ENCODE measurements around the gene ZNF547. TPM values are rescaled to one million over a fixed set of nuclear protein-coding genes. Genes with fewer than 3 reads are reported as not detected.

ZNF547 gene
- total and polyA plus RNA-seq, 2 experiments from 2014 or later = 1.1 to 4.9 TPM

DNA sequence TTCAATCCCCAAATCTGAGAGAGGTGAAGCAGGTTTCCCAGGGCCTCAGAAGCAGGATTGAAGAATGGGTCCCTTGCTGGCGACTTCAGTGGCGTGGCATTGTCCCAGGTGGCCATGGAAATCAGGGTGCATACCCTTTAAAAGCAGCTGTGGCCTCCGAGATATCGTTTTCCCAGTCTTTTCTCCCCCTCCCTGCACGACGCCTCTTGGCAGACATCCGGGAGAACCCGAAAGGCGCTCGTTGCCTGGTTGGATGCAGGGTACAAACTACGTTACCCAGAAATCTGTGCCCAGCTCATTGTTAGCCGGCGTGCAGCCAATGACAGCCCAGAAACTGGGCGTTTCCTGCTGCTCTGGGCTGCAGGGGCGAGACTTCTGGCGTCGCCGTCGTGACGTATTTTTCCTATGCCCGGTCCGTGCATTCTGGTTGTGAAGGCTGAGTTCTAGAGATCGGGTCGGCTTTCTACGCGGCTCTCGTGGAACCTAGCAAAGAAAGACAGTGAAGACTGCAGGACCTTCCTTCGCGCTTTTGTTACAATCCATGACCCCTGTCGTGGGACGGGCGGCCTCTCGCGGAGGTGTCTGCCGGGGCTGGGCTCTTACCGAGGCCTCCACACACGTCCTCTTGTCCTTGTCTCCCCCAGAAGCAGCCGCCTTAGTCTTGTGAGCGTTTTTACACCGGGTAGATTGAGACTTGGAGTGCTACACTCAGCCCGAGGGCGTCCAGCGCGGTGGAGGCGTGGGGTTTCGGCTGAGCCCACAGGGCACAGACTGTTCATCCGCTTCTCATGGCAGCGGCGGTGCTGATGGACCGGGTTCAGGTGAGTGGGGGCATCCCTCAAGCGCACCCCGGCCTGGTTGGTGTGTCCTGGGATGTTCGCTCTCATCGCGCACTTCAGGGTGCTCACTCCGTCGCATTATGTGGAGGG is 12.2 kb upstream of the ZNF547 start, which contains the start of gene ZNF304:
TSS of gene ZNF304 (plus strand) at position 395 of the 929 bp plus-strand sequence. CDS start at position 789, 394 bp downstream.
- peak within 1 kb of the TSS; percentile 98 for H3K4me3 ChIP-seq
- H3K9me2 ChIP-seq (ENCODE audit: insufficient read depth) = no peaks in the 10 kb centered on the region
- H3K79me2 ChIP-seq (replicated peaks; ENCODE audit: insufficient read depth) = peaks cover 28% of the 10 kb centered on the region
- ATAC-seq (peak; percentile 100), DNase-seq (ENCODE audit: low spot score) (peak; percentile 98)
- H2AFZ ChIP-seq = peak within 1 kb of the TSS; percentile 96
- no peaks in the 10 kb centered on the region for H3F3A ChIP-seq (replicated peaks; ENCODE audit: low read depth)
- H3K27ac ChIP-seq (ENCODE audit: low read depth) = no peak within 1 kb of the TSS
- 0 out of 2 replicates have a peak, but pooled peaks cover 2% of the 10 kb centered on the region for H4K20me1 ChIP-seq (replicated peaks; ENCODE audit: insufficient read depth)
- peak; percentile 69 for TF ChIP-seq POLR2AphosphoS5 (IDR thresholded peaks at IDR 0.05; ENCODE audit: low read depth)
- TF ChIP-seq, protein P1, sequence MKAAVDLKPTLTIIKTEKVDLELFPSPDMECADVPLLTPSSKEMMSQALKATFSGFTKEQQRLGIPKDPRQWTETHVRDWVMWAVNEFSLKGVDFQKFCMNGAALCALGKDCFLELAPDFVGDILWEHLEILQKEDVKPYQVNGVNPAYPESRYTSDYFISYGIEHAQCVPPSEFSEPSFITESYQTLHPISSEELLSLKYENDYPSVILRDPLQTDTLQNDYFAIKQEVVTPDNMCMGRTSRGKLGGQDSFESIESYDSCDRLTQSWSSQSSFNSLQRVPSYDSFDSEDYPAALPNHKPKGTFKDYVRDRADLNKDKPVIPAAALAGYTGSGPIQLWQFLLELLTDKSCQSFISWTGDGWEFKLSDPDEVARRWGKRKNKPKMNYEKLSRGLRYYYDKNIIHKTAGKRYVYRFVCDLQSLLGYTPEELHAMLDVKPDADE (IDR thresholded peaks at IDR 0.05) = peak; percentile 90
- TF ChIP-seq, protein P2, sequence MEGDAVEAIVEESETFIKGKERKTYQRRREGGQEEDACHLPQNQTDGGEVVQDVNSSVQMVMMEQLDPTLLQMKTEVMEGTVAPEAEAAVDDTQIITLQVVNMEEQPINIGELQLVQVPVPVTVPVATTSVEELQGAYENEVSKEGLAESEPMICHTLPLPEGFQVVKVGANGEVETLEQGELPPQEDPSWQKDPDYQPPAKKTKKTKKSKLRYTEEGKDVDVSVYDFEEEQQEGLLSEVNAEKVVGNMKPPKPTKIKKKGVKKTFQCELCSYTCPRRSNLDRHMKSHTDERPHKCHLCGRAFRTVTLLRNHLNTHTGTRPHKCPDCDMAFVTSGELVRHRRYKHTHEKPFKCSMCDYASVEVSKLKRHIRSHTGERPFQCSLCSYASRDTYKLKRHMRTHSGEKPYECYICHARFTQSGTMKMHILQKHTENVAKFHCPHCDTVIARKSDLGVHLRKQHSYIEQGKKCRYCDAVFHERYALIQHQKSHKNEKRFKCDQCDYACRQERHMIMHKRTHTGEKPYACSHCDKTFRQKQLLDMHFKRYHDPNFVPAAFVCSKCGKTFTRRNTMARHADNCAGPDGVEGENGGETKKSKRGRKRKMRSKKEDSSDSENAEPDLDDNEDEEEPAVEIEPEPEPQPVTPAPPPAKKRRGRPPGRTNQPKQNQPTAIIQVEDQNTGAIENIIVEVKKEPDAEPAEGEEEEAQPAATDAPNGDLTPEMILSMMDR (conservative IDR thresholded peaks at IDR 0.05; ENCODE audit: low read depth in 2 of 2) = no peak
- peak; percentile 95 for TF ChIP-seq CREB1 (CRISPR knock-in tag; IDR thresholded peaks at IDR 0.05; ENCODE audit: low read depth)
- Mint-ChIP-seq H3K4me3 (peak within 1 kb of the TSS; percentile 99), H3K4me1 (peaks cover 13% of the 10 kb centered on the region), H3K36me3 (ENCODE audit: low read depth) (peaks cover 23% of the 10 kb centered on the region), H3K9me3 (no peaks in the 10 kb centered on the region; the same call in 2 of the 3 replicates), H3K27ac (peak within 1 kb of the TSS; percentile 97), H3K27me3 (ENCODE audit: insufficient read depth, low read depth, poor library complexity) (peaks cover 16% of the 10 kb centered on the region)
- peaks cover 13% of the 10 kb centered on the region for H3K4me1 ChIP-seq (ENCODE audit: insufficient read depth)
- no peaks in the 10 kb centered on the region; the same call in 1 of the 2 replicates for H3K36me3 ChIP-seq (ENCODE audit: insufficient read depth)
- no peaks in the 10 kb centered on the region for H3K27me3 ChIP-seq (ENCODE audit: insufficient read depth)
- peak within 1 kb of the TSS; percentile 98 for H3K4me2 ChIP-seq

DNA sequence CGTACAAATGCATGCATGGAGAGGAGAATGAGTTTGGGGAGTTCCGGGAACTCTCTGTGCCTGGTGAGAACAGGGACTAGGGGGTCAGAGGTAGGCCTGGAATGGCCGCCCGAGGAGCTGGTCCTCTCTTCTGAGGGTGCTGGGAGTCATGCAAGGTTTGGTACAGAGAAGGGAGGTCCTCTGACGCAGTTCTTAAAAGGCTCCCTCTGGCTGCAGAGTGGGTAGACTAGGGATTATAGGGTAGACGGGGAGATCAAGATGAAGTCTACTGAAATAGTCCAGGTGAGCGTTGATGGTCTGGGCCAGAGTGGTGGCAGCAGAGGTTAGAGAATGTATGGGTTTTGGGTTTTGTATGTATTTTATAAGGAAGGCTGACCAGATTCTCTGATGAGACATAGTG is 11.5 kb upstream of the ZNF547 start:
- peak; percentile 8 for ATAC-seq
- no peaks in the 10 kb centered on the region; the same call in 2 of the 3 replicates for H3K9me3 Mint-ChIP-seq
- TF ChIP-seq ZNF331 (CRISPR knock-in tag; IDR thresholded peaks at IDR 0.05; ENCODE audit: low read depth) (no peak), EZH2 (IDR thresholded peaks at IDR 0.05; ENCODE audit: low read depth, unreplicated experiment) (no peak), CREB1 (CRISPR knock-in tag; IDR thresholded peaks at IDR 0.05; ENCODE audit: low read depth) (no peak), NANOG (IDR thresholded peaks at IDR 0.05; ENCODE audit: borderline replicate concordance) (no peak), STAT1 (IDR thresholded peaks at IDR 0.05; ENCODE audit: unreplicated experiment) (no peak), POLR2AphosphoS5 (IDR thresholded peaks at IDR 0.05; ENCODE audit: low read depth) (no peak)
- TF ChIP-seq, protein P2 (conservative IDR thresholded peaks at IDR 0.05; ENCODE audit: low read depth in 2 of 2) = no peak
- TF ChIP-seq, protein P1 (IDR thresholded peaks at IDR 0.05) = no peak

More for the DNA sequence above, 11.5 kb upstream of the ZNF547 start:
- no peaks in the 10 kb centered on the region for H3K9me2 ChIP-seq (ENCODE audit: insufficient read depth)
- H3K27me3 ChIP-seq (ENCODE audit: insufficient read depth) = no peaks in the 10 kb centered on the region
- H3F3A ChIP-seq (replicated peaks; ENCODE audit: low read depth) = no peaks in the 10 kb centered on the region
- Mint-ChIP-seq H3K36me3 (ENCODE audit: low read depth) (peaks cover 30% of the 10 kb centered on the region), H3K4me1 (peaks cover 13% of the 10 kb centered on the region), H3K27me3 (ENCODE audit: insufficient read depth, low read depth, poor library complexity) (peaks cover 13% of the 10 kb centered on the region), H3K27ac (peak overlapping the region; percentile 95), H3K4me3 (peak overlapping the region; percentile 99)
- H3K4me3 ChIP-seq = peak overlapping the region; percentile 98
- no peak overlapping the region for H3K27ac ChIP-seq (ENCODE audit: low read depth)
- H2AFZ ChIP-seq = peak overlapping the region; percentile 78; the same call in 1 of the 2 replicates
- DNase-seq (ENCODE audit: low spot score) = peak; percentile 19
- H3K36me3 ChIP-seq (ENCODE audit: insufficient read depth) = no peaks in the 10 kb centered on the region; the same call in 1 of the 2 replicates
- peak overlapping the region; percentile 98 for H3K4me2 ChIP-seq
- H3K79me2 ChIP-seq (replicated peaks; ENCODE audit: insufficient read depth) = peaks cover 28% of the 10 kb centered on the region
- peaks cover 13% of the 10 kb centered on the region for H3K4me1 ChIP-seq (ENCODE audit: insufficient read depth)
- H4K20me1 ChIP-seq (replicated peaks; ENCODE audit: insufficient read depth) = 0 out of 2 replicates have a peak, but pooled peaks cover 2% of the 10 kb centered on the region

All from GM23338 (cell line).